IPS-20b (cell line): ENCODE data around the gene TIPIN.

Source experiments
- H3K27ac ChIP-seq: one replicate; pipeline ENCODE4 v1.5.1; 2013; ENCODE audit warnings: low read length
- H3K27me3 ChIP-seq: 2 replicates; pipeline ENCODE4 v1.6.1; 2013; ENCODE audit warnings: mild to moderate bottlenecking, low read length, inconsistent platforms; ENCODE audit not compliant: insufficient read depth
- H3K36me3 ChIP-seq: 2 replicates; pipeline ENCODE4 v1.6.1; 2013; ENCODE audit warnings: low read depth, mild to moderate bottlenecking, inconsistent platforms, low read length, moderate library complexity; ENCODE audit not compliant: insufficient read depth
- H3K4me1 ChIP-seq: 2 replicates; pipeline ENCODE4 v1.6.1; 2013; ENCODE audit warnings: mild to moderate bottlenecking, control low read depth, inconsistent platforms, low read length, moderate library complexity; ENCODE audit not compliant: insufficient read depth
- H3K4me3 ChIP-seq: 2 replicates; pipeline ENCODE4 v1.5.1; 2013; ENCODE audit warnings: mild to moderate bottlenecking, low read length, inconsistent platforms
- H3K9ac ChIP-seq: 2 replicates; pipeline ENCODE4 v1.6.1; 2013; ENCODE audit warnings: low read depth, mild to moderate bottlenecking, inconsistent platforms, low read length, moderate library complexity
- H3K9me3 ChIP-seq: 2 replicates; pipeline ENCODE4 v1.6.1; 2013; ENCODE audit warnings: mild to moderate bottlenecking, low read depth, low read length, inconsistent platforms; ENCODE audit not compliant: insufficient read depth

Gene TIPIN

DNA sequence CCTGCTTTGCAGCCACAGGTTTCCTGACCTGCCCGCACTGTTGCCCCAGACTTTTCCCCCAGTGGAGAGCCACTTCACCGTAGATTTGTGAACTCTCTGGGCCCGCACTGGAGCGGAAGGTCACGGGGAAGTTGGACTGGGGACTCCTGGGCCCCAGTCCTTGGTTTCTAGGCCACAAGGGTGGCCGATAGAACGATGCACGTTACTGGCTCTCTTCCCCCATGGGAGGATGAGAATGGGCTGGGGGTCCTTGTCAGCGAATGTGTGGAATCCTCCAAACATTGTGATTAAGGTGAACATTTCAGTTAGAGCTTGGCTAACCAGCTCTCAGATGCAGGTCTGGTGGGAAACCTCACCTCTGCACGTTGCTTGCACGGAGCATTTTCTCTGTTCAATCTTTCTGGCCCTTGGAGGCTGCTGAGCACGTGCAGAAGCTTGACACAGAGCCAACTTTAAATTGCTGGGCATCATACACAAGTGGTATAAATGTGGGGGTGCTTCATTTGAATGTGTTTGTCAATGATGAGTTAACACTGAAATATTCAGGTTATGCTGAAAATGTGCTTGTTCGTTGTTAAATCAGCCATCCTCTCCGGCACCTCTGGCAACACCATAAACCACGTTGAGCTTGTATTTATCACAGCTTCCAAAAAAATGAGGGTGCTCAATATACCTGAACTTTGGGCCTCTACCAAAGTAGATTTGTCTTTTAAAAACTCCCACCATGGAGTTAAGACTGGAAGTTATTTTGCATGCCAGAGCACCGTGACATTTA lies 62.1 kb downstream of the TIPIN start:
- Histone ChIP-seq H3K36me3 (0 out of 2 replicates have a peak, but pooled peaks cover 8% of the 10 kb centered on the region), H3K27me3 (no peaks in the 10 kb centered on the region), H3K27ac (peak overlapping the region; percentile 42), H3K9me3 (no peaks in the 10 kb centered on the region), H3K9ac (peak overlapping the region; percentile 85), H3K4me1 (peaks cover 19% of the 10 kb centered on the region), H3K4me3 (peak overlapping the region; percentile 76)

DNA sequence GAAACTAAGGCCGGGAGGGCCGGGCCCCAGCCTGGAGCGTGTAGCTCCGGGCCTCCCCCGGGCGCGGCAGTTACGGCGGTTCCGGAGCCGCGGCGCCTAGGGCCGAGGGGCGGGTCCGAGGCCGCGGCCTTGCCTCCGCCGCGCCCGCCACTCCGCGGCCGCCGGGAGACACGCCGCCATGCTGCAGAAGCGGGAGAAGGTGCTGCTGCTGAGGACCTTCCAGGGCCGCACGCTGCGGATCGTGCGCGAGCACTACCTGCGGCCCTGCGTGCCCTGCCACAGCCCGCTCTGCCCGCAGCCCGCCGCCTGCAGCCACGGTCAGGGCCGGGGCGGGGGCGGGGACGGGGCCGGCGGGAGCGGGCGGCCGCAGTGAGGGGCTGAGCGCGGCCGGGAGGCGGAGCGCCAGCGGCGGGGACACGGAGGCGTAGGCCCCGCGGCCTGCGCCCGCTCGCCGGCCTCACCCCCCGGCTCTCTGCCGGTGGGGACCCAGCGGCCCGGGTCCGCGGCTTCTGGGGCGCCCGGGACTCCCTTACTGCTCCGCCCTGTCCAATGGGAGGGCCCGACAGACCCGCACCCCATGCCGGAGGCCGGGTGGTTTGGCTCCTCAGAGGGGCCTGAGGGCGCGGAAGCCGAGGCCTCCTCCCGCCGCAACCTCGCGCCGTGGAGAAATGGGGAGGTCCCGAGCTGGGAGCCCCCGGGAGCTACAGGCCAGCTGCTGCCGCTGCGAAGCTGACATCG lies 62.9 kb downstream of the TIPIN start, which contains the start of gene DIS3L:
Gene DIS3L, plus strand, starts transcription at position 150 of the 738 bp plus-strand sequence. Its CDS starts 29 bp downstream, at position 179.
- Histone ChIP-seq H3K4me3 (peak within 1 kb of the TSS; percentile 76), H3K27ac (peak within 1 kb of the TSS; percentile 42), H3K36me3 (0 out of 2 replicates have a peak, but pooled peaks cover 6% of the 10 kb centered on the region), H3K9ac (peak within 1 kb of the TSS; percentile 85), H3K4me1 (peaks cover 19% of the 10 kb centered on the region), H3K27me3 (no peaks in the 10 kb centered on the region), H3K9me3 (no peaks in the 10 kb centered on the region)

DNA sequence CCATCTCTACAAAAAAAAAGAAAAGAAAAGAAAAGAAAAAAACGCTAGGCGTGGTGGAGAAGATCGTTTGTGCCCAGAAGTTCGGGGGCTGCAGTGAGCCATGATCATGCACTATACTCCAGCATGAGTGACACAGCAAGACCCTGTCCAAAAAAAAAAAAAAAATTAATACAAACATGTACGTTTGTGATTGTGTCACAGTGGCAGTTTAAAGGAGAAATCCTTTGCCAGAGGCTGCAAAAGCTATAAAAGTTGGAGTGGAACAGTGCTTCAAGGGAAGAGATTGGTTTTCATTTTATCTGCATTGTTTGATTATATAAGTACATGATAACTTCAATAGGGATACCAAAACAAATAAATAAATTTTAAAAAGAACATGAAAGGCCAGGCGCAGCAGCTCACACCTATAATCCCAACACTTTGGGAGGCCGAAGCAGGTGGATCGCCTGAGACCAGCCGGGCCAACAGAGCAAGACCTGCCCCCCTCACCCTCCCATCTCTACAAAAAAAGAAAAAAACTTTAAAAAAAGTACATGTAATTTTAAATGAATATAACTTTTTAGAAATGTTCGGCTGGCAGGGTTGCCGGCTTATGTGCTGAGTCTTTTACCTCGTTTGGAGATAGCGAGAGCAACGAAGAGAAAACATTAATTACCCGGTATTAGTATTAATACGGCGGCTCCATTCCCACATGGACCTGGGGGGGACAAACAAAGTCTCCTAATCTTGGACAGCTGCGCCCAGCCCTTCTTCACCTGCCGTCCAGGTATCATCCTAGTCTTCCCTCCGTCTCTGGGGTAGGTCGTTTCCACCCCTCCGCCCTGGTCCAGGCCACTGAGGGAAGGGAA lies 63.7 kb downstream of the TIPIN start:
- Histone ChIP-seq H3K4me3 (peak overlapping the region; percentile 76), H3K27me3 (no peaks in the 10 kb centered on the region), H3K9me3 (no peaks in the 10 kb centered on the region), H3K27ac (no peak overlapping the region), H3K4me1 (peaks cover 19% of the 10 kb centered on the region), H3K36me3 (no peaks in the 10 kb centered on the region), H3K9ac (peak overlapping the region; percentile 85; the same call in 1 of the 2 replicates)

DNA sequence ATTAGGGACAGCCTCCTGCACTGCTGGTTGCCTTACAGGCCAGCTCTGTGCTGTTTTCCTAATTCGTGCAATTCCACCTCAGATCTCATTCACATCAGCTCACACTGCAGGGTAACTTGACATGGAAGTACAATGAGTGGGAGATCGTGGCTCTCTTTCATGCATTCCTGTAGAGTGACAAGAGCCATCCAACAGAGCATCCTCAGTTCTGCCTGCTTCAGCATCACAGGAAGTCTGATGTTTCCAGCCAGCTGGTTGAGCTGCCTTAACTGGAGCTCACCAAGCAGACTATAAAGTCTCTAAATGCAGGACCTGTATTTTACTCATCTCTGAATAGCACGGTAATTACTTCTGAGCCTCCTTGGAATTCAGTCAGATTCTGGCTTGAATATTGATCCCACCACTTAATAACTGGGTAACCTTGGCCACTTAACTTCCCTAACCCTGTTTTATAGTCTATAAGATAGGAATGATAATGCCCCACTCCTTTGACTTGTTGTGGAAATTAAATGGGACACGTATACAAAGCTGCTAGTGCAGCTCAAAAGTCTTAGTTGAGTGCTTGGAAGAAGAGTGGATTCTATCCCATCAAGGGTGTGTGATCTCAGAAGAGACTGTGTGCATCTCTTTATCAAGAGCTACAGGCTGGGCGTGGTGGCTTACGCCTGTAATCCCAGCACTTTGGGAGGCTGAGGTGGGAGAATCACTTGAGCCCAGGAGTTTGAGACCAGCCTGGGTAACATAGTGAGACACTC lies 64.5 kb downstream of the TIPIN start:
- Histone ChIP-seq H3K9me3 (no peaks in the 10 kb centered on the region), H3K36me3 (no peaks in the 10 kb centered on the region), H3K27me3 (no peaks in the 10 kb centered on the region), H3K27ac (no peak overlapping the region), H3K9ac (no peak overlapping the region), H3K4me3 (no peak overlapping the region), H3K4me1 (peaks cover 19% of the 10 kb centered on the region)

DNA sequence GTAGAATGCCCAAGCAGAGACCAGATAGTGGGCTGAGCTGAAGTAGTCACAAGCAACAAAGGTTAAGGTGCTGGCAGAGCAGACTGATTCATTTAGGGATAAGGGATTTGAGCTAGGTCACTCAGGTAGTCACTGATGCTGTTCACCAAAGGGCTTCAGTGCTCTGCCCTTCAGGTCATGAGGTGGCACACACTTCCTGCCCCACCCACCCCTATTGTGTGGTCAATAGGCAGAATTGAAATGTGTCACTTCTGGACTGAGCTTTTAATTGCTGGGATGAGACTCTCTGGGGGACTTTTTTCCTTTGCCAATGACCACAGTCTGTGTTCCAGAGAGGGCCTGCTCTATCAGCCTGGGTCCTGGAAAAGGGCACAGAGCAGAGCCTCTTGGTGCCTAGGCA lies 66.0 kb downstream of the TIPIN start:
- Histone ChIP-seq H3K9ac (no peak overlapping the region), H3K9me3 (no peaks in the 10 kb centered on the region), H3K27me3 (no peaks in the 10 kb centered on the region), H3K36me3 (no peaks in the 10 kb centered on the region), H3K27ac (no peak overlapping the region), H3K4me3 (no peak overlapping the region), H3K4me1 (peaks cover 13% of the 10 kb centered on the region)

DNA sequence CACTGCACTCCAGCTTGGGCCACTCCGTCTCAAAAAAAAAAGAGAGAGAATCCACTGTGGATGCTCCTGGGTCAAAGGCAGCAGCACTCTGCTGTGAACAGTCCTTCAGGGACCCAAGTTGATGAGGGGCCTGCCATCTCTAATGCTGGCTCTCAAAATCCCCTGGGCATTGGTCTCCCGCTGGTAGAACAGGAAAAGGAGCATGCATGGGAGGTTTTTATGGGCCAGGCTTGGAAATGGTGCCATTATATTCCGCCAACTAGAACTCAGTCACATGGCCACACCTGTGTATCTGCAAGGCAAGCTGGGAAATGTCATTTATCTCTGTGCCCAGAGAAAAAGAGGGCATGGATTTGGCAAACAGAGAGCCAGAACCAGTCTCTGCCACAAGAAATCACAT lies 66.5 kb downstream of the TIPIN start:
- Histone ChIP-seq H3K9me3 (no peaks in the 10 kb centered on the region), H3K4me1 (peaks cover 9% of the 10 kb centered on the region), H3K27ac (no peak overlapping the region), H3K4me3 (no peak overlapping the region), H3K36me3 (no peaks in the 10 kb centered on the region), H3K27me3 (no peaks in the 10 kb centered on the region), H3K9ac (no peak overlapping the region)

DNA sequence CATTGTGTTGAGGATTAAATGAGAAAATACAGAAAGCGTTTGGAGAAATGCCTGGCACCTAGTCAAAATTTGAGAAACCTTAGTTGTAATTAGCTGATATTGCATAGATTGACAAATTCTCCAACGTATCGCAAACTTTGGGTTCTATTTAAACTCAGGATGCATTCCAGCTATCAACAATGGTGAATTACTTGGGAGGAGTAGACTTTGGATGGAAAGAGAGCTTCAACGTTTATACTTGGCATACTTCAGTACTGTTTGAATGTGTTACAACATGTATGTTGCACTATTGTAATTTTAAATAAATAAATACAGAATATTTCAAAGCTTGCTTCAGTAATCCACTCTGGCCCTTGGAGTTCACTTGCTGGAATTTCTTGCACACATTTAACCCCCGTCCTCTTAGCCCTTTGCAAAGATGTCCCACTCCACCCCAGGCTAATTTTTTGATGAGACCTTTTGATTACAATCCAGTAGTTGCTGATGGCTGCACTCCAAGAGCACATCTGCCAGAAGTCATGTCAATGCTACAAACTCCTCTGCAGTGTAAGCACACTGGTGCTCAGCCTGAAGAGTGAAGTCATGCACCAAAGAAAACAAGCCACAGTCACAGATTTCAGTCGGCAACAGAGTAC lies 67.8 kb downstream of the TIPIN start:
- Histone ChIP-seq H3K4me1 (no peaks in the 10 kb centered on the region), H3K36me3 (no peaks in the 10 kb centered on the region), H3K4me3 (no peak overlapping the region), H3K9me3 (no peaks in the 10 kb centered on the region), H3K27ac (no peak overlapping the region), H3K9ac (no peak overlapping the region), H3K27me3 (no peaks in the 10 kb centered on the region)

DNA sequence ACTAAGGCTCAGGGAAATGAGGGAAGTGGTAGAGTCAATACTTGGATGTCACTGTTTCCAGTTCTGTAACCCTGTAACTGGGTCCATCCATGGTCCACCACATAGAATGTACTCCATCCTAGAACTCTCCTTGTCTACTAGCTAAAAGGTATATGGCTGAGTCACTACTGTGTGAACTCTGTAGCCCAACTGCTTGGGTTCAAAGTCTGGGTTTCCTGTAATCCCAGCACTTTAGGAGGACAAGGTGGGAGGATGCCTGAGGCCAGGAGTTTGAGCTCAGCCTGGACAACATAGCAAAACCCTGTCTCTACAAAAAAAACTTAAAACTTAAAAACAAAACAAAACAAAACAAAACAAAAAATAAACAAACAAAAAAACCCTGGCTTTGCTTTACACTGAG lies 68.4 kb downstream of the TIPIN start:
- no peak overlapping the region for H3K9ac ChIP-seq
- no peaks in the 10 kb centered on the region for H3K9me3 ChIP-seq
- H3K36me3 ChIP-seq, result no peaks in the 10 kb centered on the region
- no peaks in the 10 kb centered on the region for H3K27me3 ChIP-seq
- no peak overlapping the region for H3K27ac ChIP-seq
- H3K4me1 ChIP-seq, result no peaks in the 10 kb centered on the region
- no peak overlapping the region for H3K4me3 ChIP-seq

DNA sequence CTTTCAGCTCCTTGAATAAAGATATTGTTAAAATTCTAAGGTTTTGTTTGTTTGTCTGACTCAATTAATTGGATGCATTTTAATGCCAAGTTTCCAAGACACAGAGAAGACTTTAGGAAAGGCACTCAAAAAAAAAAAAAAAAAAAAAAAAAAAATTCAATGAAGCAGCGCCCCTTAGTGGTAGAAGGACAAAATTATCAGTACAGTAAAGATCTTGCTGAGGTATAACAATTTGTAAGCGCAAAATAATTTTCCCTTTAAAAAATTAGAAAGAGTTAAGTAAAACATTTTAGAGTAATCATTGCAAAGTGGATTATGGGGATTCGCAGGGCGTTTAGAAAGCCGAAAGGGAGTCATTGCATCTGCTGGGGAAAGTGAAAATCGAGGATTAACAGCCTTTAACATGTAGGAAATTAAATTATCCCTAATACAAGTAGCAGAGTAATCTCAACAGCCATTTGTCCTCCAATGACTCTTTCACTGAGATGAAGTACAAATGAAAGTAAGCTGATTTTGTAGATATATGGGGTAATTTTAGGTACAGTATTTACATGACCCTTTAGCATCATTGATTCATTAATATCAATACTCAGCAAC lies 68.9 kb downstream of the TIPIN start:
- Histone ChIP-seq H3K27me3 (no peaks in the 10 kb centered on the region), H3K4me1 (no peaks in the 10 kb centered on the region), H3K9ac (no peak overlapping the region), H3K27ac (no peak overlapping the region), H3K4me3 (no peak overlapping the region), H3K9me3 (no peaks in the 10 kb centered on the region), H3K36me3 (no peaks in the 10 kb centered on the region)
